Subcutaneous abdominal adipose tissue (tissue), 5 donors: Measurements from ENCODE around the gene ADAM15.

Source experiments
- H3K27ac ChIP-seq: one replicate; pipeline ENCODE4 v1.7.0; 2013; ENCODE audit warnings: low read depth, mild to moderate bottlenecking, inconsistent platforms, low read length, moderate library complexity
- H3K27me3 ChIP-seq, 5 donors: one replicate each; pipeline ENCODE4 v1.7.0; 2013; ENCODE audit warnings: low read length in 5 of 5, inconsistent platforms in 1 of 5; ENCODE audit not compliant: control insufficient read depth in 5 of 5, insufficient read depth in 4 of 5
- H3K36me3 ChIP-seq, 5 donors: one replicate each; pipeline ENCODE4 v1.7.0; 2013; ENCODE audit warnings: low read length in 5 of 5; ENCODE audit not compliant: control insufficient read depth in 5 of 5, insufficient read depth in 5 of 5
- H3K4me1 ChIP-seq, 5 donors: one replicate each; pipeline ENCODE4 v1.7.0; 2013; ENCODE audit warnings: low read length in 5 of 5, mild to moderate bottlenecking in 3 of 5, moderate library complexity in 1 of 5; ENCODE audit not compliant: control insufficient read depth in 5 of 5, insufficient read depth in 5 of 5
- H3K4me3 ChIP-seq, 5 donors: one replicate each; pipeline ENCODE4 v1.7.0; 2013; ENCODE audit warnings: low read length in 5 of 5, low read depth in 1 of 5
- H3K9ac ChIP-seq, 5 donors: one replicate each; pipeline ENCODE4 v1.7.0; 2013; ENCODE audit warnings: low read length in 5 of 5, mild to moderate bottlenecking in 4 of 5, moderate library complexity in 3 of 5
- H3K9me3 ChIP-seq, 5 donors: one replicate each; pipeline ENCODE4 v1.7.0; 2013; ENCODE audit warnings: low read length in 5 of 5; ENCODE audit not compliant: control insufficient read depth in 5 of 5
- donor health status: healthy.
- donor health status: healthy.
- donor health status: healthy.
- donor health status: healthy.
- donor health status: healthy.

ADAM15 gene

GRCh38 chr1:155029513-155030242 is 21.4 kb upstream of the ADAM15 start:
- no peaks in the 10 kb centered on the region for H3K4me1 ChIP-seq
- no peak overlapping the region for H3K9ac ChIP-seq
- H3K9me3 ChIP-seq = no peaks in the 10 kb centered on the region
- H3K27ac ChIP-seq = no peak overlapping the region
- H3K4me3 ChIP-seq = no peak overlapping the region
- H3K27me3 ChIP-seq = no peaks in the 10 kb centered on the region
- H3K36me3 ChIP-seq = no peaks in the 10 kb centered on the region

DNA sequence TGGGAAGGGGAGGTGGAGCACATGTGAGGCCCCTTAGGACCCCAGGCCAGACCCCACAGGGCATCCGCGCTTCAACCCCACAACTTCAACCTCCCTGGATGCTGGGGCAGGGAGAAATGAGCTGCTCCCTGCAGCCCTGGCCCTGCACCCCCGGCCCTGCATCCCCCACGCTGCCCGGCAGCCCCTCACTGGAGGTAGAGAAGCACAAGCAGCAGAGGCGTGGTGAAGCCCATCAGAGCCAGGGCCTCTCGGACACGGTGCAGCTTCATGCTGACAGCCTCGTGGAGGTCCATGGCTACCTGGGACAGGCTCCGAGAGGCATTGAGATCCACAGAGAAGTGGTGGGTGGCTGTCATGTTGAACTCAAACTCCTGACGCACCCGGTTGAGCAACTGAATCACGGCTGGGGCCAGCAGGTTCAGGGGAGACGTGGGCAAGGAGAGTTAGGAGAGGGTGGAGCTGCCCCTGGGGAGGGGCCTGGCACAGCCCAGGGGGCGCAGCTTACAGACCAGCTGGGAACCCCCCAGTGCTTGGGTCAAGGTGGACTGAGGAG is 20.8 kb upstream of the ADAM15 start:
- H3K36me3 ChIP-seq = no peaks in the 10 kb centered on the region
- no peaks in the 10 kb centered on the region for H3K4me1 ChIP-seq
- H3K4me3 ChIP-seq = no peak overlapping the region
- H3K9ac ChIP-seq = no peak overlapping the region
- H3K27me3 ChIP-seq = no peaks in the 10 kb centered on the region
- no peaks in the 10 kb centered on the region for H3K9me3 ChIP-seq
- H3K27ac ChIP-seq = no peak overlapping the region

GRCh38 chr1:155030899-155031298 is 20.2 kb upstream of the ADAM15 start:
- no peak overlapping the region for H3K4me3 ChIP-seq
- no peaks in the 10 kb centered on the region for H3K9me3 ChIP-seq
- H3K9ac ChIP-seq = no peak overlapping the region
- H3K36me3 ChIP-seq = no peaks in the 10 kb centered on the region
- H3K27me3 ChIP-seq = no peaks in the 10 kb centered on the region
- H3K4me1 ChIP-seq = peaks cover 0 to under 1% (median 0%) of the 10 kb centered on the region in 5 donors
- H3K27ac ChIP-seq = no peak overlapping the region

DNA sequence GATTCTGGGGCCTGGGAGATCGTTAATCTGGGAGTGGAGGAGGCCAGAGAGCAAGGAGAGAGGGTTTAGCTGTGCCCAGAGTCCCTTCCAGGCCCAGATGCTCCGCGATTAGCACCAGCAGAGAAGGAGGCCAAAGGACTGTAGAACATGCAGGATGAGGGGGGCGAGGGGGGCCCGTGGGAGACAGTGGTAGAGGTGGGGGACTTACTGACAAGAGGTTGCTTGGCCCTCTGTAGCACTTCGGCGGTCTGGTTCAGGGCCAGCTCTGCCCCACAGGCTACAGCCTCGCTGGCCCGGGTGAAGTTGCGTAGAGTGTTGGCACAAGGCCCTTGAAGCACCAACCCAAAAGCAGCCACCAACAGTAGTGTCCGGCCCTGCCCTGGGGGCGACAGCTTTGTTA is 18.2 kb upstream of the ADAM15 start:
- H3K36me3 ChIP-seq = no peaks in the 10 kb centered on the region

DNA sequence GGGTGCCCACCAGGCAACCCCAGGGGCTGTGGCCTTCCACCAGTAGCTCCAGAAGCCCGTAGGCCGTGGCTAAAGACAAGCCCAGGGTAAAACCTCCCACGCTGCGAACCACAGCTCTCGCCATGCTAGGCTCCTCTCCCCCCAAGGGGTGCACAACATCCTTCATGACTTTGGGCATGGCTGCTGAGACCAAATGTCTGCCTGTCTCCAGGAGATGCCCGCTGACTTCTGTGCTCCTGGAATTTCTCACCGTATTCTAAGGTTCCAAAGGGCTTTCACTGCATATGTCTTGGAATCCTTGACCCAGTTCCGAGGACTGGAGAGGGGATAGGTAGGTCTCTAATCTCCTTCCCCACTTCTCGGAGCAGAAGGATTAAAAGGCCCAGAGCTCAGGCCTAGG is 17.6 kb upstream of the ADAM15 start, which contains the start of the genes DCST1 and DCST2:
DCST1 (plus strand) TSS at position 301 of the 400 bp plus-strand sequence. CDS start 213 bp downstream, outside the sequence.
DCST2 (minus strand) TSS at position 258 of the 400 bp plus-strand sequence; CDS start at position 178, 80 bp downstream.
- no peak within 1 kb of the TSS for H3K27ac ChIP-seq
- H3K27me3 ChIP-seq = no peaks in the 10 kb centered on the region
- H3K9me3 ChIP-seq = no peaks in the 10 kb centered on the region
- H3K4me3 ChIP-seq = no peak within 1 kb of the TSS
- H3K36me3 ChIP-seq = no peaks in the 10 kb centered on the region
- no peak within 1 kb of the TSS for H3K9ac ChIP-seq
- H3K4me1 ChIP-seq = peaks cover 0 to 17% (median 11%) of the 10 kb centered on the region in 5 donors

More for the DNA sequence above, 18.2 kb upstream of the ADAM15 start:
- Histone ChIP-seq H3K4me3 (no peak overlapping the region), H3K27me3 (no peaks in the 10 kb centered on the region), H3K27ac (no peak overlapping the region), H3K9ac (no peak overlapping the region), H3K4me1 (peaks cover 0 to 14% (median 11%) of the 10 kb centered on the region in 5 donors), H3K9me3 (no peaks in the 10 kb centered on the region)

DNA sequence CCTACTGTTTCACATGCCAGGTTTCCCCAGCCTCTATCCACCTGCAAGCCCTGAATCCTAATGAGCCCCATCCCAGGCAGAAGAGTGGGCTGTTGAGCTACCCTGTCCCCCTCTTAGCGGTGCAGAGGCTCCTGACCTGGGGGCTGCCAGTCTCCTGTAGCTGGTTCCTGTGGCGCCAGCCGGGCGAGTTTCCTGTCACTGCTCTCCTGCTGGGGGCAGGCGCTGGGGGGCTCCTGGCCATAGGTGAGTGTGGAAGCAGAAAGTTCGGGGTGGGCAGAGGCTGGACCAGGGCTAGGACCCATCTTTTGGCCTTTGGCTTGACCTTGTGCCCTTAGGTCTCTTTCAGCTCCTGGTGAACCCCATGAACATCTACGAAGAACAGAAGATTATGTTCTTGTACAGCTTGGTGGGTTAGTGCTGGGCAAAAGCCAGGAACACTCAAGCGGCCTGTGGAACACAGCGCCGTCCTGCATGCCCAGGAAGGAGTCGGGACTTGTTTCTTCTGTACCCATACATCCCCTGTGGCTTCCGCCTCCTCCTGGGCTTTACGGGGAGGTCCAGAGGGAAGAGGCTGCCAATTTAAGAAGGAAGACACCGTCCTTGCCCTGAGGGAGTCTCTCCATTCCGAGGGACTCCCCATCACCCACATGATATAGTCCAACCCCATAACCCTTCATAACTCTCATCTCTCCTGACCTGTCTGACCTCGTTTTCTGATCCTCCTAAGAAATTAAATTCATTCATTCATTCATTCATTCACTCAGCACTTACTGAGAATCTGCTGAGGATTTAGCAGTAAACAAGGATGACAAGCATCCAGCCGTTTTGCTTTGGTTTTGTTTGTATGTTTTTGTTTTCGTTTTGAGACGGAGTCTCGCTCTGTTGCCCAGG is 16.6 kb upstream of the ADAM15 start:
- H3K9me3 ChIP-seq = no peaks in the 10 kb centered on the region
- no peak overlapping the region for H3K4me3 ChIP-seq
- H3K9ac ChIP-seq = no peak overlapping the region
- H3K4me1 ChIP-seq = peaks cover 0 to 23% (median 18%) of the 10 kb centered on the region in 5 donors
- H3K27me3 ChIP-seq = no peaks in the 10 kb centered on the region
- no peak overlapping the region for H3K27ac ChIP-seq
- no peaks in the 10 kb centered on the region for H3K36me3 ChIP-seq

GRCh38 chr1:155035936-155036335 is 15.2 kb upstream of the ADAM15 start:
- peaks cover 0 to 23% (median 18%) of the 10 kb centered on the region in 5 donors for H3K4me1 ChIP-seq
- H3K4me3 ChIP-seq = no peak overlapping the region
- no peak overlapping the region for H3K9ac ChIP-seq
- H3K27ac ChIP-seq = no peak overlapping the region
- no peaks in the 10 kb centered on the region for H3K9me3 ChIP-seq
- H3K36me3 ChIP-seq = no peaks in the 10 kb centered on the region
- H3K27me3 ChIP-seq = no peaks in the 10 kb centered on the region

DNA sequence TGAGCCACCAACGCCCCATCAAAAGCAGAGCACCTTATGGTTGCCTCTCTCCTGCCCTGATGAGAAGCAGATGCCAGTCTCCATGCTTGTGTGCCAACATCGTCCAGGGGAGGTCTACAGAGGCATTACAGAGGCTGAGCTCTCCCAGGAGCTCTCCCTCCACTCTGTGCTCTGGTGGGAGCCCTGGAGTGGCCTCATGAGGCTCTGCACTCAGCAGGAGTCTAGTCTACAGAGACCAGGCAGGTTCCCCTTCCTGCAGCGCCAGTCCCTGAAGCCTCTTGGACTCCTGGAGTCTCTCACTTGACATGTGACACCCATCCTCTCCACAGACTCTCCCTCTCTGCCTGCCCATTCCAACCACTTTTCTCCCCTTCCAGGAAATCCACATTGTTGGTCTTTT is 14.1 kb upstream of the ADAM15 start:
- no peak overlapping the region for H3K9ac ChIP-seq
- no peaks in the 10 kb centered on the region for H3K27me3 ChIP-seq
- no peak overlapping the region for H3K4me3 ChIP-seq
- H3K9me3 ChIP-seq = no peaks in the 10 kb centered on the region
- no peaks in the 10 kb centered on the region for H3K36me3 ChIP-seq
- H3K27ac ChIP-seq = no peak overlapping the region
- H3K4me1 ChIP-seq = peaks cover 0 to 23% (median 18%) of the 10 kb centered on the region in 5 donors

DNA sequence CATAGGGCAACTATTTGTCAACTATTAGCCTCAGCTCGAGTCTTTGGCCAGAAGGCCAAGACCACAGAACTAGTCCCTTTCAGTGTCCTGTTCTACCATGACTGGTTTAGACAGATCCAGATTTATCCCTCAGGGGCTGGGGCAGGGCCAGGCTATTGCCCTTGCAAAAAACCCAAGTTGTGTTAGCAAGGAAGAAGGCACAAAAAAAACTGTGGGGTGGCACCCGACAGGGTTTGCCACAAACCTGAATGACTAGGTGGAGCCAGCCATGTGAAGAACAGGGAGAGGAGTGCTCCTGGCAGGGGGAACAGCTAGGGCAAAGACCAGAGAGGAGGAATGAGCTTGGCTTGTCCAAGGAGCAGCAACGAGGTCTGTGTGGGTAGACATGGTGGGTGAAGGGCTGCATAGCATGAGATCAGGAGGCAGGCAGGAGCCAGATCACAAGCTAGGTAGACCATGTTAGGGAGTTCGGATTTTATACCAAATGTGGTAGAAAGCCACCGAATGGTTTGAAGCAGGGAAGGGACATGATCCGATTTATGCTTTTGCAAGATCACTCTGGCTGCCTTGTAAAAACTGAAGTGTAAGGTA is 13.2 kb upstream of the ADAM15 start:
- Histone ChIP-seq H3K4me1 (peaks cover 0 to 23% (median 18%) of the 10 kb centered on the region in 5 donors), H3K36me3 (no peaks in the 10 kb centered on the region), H3K9ac (no peak overlapping the region), H3K9me3 (no peaks in the 10 kb centered on the region), H3K27me3 (no peaks in the 10 kb centered on the region), H3K27ac (no peak overlapping the region), H3K4me3 (no peak overlapping the region)
